GM10266 (cell line): ENCODE measurements around the gene NTM.
A peak's percentile ranks its signal among the peaks of the same experiment; 100 is the strongest.

Experiments
- DNase-seq: peaks from one replicate; pipeline ENCODE4 v3.0.0; 2012; ENCODE audit errors: extremely low spot score
- CTCF ChIP-seq: IDR thresholded peaks from 2 replicates; pipeline ENCODE4 v1.5.1; 2012; ENCODE audit warnings: mild to moderate bottlenecking, low read depth; ENCODE audit not compliant: control insufficient read depth, insufficient read depth; ENCODE audit errors: missing control alignments

The NTM gene

GRCh38 chr11:132114185-132114584 lies 743.8 kb downstream of the NTM start:
- TF ChIP-seq CTCF: peak; percentile 32
- DNase-seq: no peak

- no peak for TF ChIP-seq CTCF
- DNase-seq: no peak
These were observed 744.3 kb downstream of the NTM start for GRCh38 chr11:132114743-132115142.

GRCh38 chr11:132115454-132115853 lies 745.0 kb downstream of the NTM start:
- no peak for TF ChIP-seq CTCF

GRCh38 chr11:132116516-132116915 lies 746.1 kb downstream of the NTM start:
- TF ChIP-seq CTCF: no peak
- no peak for DNase-seq

More at GRCh38 chr11:132115454-132115853, 745.0 kb downstream of the NTM start:
- DNase-seq: no peak

GRCh38 chr11:132118661-132119060 lies 748.2 kb downstream of the NTM start:
- no peak for TF ChIP-seq CTCF
- no peak for DNase-seq

- no peak for DNase-seq
- no peak for TF ChIP-seq CTCF
These were observed 749.2 kb downstream of the NTM start for GRCh38 chr11:132119573-132119972.

GRCh38 chr11:132122735-132123134 lies 752.3 kb downstream of the NTM start:
- TF ChIP-seq CTCF: no peak

GRCh38 chr11:132123449-132123848 lies 753.0 kb downstream of the NTM start:
- DNase-seq: no peak
- TF ChIP-seq CTCF: no peak

More at GRCh38 chr11:132122735-132123134, 752.3 kb downstream of the NTM start:
- no peak for DNase-seq
